Transverse colon (tissue), 3 donors: Measurements from ENCODE around the gene SPIN2A.
"Not testable (repeated sequence)": the region's sequence is repeated elsewhere in the genome, so short reads cannot be mapped to it uniquely, and the experiment has no call there.

Experiments
- CTCF ChIP-seq, 5 experiments: fragments of 200-600 bp in 3 of 5; fragments of 450-650 bp in 2 of 5; sonication (generic) in 3 of 5; IDR thresholded peaks; 1 replicate in 2 of 5; 2 replicates in 3 of 5; pipeline ENCODE4 v1.5.1; 2016 to 2017; ENCODE audit warnings: antibody characterized with exemption in 5 of 5, inconsistent platforms in 3 of 5, mild to moderate bottlenecking in 2 of 5, moderate library complexity in 1 of 5
- EP300 ChIP-seq: sonication (generic); formaldehyde crosslinking; IDR thresholded peaks from one replicate; pipeline ENCODE4 v1.6.1; 2017; ENCODE audit warnings: antibody characterized with exemption, low read depth
- POLR2A ChIP-seq: fragments of 450-650 bp; IDR thresholded peaks from one replicate; pipeline ENCODE4 v1.6.1; 2016; ENCODE audit warnings: antibody characterized with exemption, mild to moderate bottlenecking, moderate library complexity

DNA sequence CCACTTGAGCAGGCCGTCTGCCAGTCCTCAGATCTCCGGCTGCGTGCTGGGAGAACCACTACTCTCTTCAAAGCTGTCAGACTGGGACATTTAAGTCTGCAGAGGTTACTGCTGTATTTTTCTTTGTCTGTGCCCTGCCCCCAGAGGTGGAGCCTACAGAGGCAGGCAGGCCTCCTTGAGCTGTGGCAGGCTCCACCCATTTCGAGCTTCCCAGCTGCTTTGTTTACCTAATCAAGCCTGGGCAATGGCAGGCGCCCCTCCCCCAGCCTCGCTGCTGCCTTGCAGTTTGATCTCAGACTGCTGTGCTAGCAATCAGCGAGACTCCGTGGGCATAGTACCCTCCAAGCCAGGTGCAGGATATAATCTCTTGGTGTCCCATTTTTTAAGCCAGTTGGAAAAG lies 15.0 kb upstream of the SPIN2A start:
- TF ChIP-seq EP300; CTCF (IDR thresholded peaks at IDR 0.05); POLR2A: not testable (repeated sequence)
